Gastroesophageal sphincter (tissue), 3 donors: ENCODE results near the gene LMO7.

Experiments used
- POLR2AphosphoS5 ChIP-seq: sonication (generic); formaldehyde crosslinking; IDR thresholded peaks from one replicate; pipeline ENCODE4 v1.6.1; 2017; ENCODE audit warnings: antibody characterized with exemption
- TF ChIP-seq, protein P1 (sequence below), 4 experiments: fragments of 200-600 bp in 2 of 4; fragments of 450-650 bp in 2 of 4; sonication (generic) in 1 of 4; IDR thresholded peaks; one replicate each; pipeline ENCODE4 v1.5.1; 2017 to 2019; ENCODE audit warnings: antibody characterized with exemption in 4 of 4, mild to moderate bottlenecking in 2 of 4, moderate library complexity in 2 of 4

- TF ChIP-seq, protein P1, sequence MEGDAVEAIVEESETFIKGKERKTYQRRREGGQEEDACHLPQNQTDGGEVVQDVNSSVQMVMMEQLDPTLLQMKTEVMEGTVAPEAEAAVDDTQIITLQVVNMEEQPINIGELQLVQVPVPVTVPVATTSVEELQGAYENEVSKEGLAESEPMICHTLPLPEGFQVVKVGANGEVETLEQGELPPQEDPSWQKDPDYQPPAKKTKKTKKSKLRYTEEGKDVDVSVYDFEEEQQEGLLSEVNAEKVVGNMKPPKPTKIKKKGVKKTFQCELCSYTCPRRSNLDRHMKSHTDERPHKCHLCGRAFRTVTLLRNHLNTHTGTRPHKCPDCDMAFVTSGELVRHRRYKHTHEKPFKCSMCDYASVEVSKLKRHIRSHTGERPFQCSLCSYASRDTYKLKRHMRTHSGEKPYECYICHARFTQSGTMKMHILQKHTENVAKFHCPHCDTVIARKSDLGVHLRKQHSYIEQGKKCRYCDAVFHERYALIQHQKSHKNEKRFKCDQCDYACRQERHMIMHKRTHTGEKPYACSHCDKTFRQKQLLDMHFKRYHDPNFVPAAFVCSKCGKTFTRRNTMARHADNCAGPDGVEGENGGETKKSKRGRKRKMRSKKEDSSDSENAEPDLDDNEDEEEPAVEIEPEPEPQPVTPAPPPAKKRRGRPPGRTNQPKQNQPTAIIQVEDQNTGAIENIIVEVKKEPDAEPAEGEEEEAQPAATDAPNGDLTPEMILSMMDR (IDR thresholded peaks at IDR 0.05): no peak
- TF ChIP-seq POLR2AphosphoS5: no peak
These were observed 113.3 kb downstream of the LMO7 start for GRCh38 chr13:75749407-75749806.
